Upper lobe of left lung (tissue), 4 donors: Measurements from ENCODE around the gene MRPS2.
"Not testable (repeated sequence)": the region's sequence is repeated elsewhere in the genome, so short reads cannot be mapped to it uniquely, and the experiment has no call there.

Experiments
- EP300 ChIP-seq, 4 donors: sonication (generic); formaldehyde crosslinking; IDR thresholded peaks; one replicate each; pipeline ENCODE4 v1.5.1; 2017; ENCODE audit warnings: antibody characterized with exemption in 4 of 4, control low read depth in 2 of 4
- POLR2A ChIP-seq, 4 donors: fragments of 450-650 bp; IDR thresholded peaks; one replicate each; pipeline ENCODE4 v1.5.1; 2016 to 2017; ENCODE audit warnings: antibody characterized with exemption in 4 of 4, mild to moderate bottlenecking in 2 of 4
- POLR2AphosphoS5 ChIP-seq, 2 donors: sonication (generic); formaldehyde crosslinking; IDR thresholded peaks; one replicate each; pipeline ENCODE4 v1.5.1; 2017; ENCODE audit warnings: antibody characterized with exemption in 2 of 2
- TF ChIP-seq, protein P1 (sequence below), 6 experiments: fragments of 450-650 bp in 4 of 6; fragments of 200-600 bp in 2 of 6; sonication (generic) in 2 of 6; IDR thresholded peaks; one replicate each; pipeline ENCODE4 v1.5.1; 2016 to 2019; ENCODE audit warnings: antibody characterized with exemption in 6 of 6

GRCh38 chr9:135535631-135536030, 35.1 kb downstream of the MRPS2 start:
- not testable (repeated sequence) for TF ChIP-seq POLR2A, POLR2AphosphoS5, EP300 (IDR thresholded peaks at IDR 0.05)
- TF ChIP-seq, protein P1, sequence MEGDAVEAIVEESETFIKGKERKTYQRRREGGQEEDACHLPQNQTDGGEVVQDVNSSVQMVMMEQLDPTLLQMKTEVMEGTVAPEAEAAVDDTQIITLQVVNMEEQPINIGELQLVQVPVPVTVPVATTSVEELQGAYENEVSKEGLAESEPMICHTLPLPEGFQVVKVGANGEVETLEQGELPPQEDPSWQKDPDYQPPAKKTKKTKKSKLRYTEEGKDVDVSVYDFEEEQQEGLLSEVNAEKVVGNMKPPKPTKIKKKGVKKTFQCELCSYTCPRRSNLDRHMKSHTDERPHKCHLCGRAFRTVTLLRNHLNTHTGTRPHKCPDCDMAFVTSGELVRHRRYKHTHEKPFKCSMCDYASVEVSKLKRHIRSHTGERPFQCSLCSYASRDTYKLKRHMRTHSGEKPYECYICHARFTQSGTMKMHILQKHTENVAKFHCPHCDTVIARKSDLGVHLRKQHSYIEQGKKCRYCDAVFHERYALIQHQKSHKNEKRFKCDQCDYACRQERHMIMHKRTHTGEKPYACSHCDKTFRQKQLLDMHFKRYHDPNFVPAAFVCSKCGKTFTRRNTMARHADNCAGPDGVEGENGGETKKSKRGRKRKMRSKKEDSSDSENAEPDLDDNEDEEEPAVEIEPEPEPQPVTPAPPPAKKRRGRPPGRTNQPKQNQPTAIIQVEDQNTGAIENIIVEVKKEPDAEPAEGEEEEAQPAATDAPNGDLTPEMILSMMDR (IDR thresholded peaks at IDR 0.05): not testable (repeated sequence)
